Left lung (tissue), 10 donors: ENCODE data around the gene RASAL2. TPM values are rescaled to one million over a fixed set of nuclear protein-coding genes. Genes with fewer than 3 reads are reported as not detected.
A peak's percentile ranks its signal among the peaks of the same experiment; 100 is the strongest.
"Not testable (repeated sequence)": the region's sequence is repeated elsewhere in the genome, so short reads cannot be mapped to it uniquely, and the experiment has no call there.

ENCODE experiments used
- ATAC-seq: fragments of 200-7000 bp; cut with Tn5 transposase; one replicate; pipeline ENCODE4 v1.9.1; 2020; ENCODE audit warnings: moderate library complexity
- DNase-seq, 4 donors: peaks; one replicate each; pipeline ENCODE4 v3.0.0-alpha.2; 2013 to 2020
- H3K27ac ChIP-seq, 2 donors: fragments of 200-600 bp; sonication (generic) in 1 of 2; one replicate each; pipeline versions ENCODE4 v1.5.0 to v1.8.0; 2020 to 2021
- H3K27me3 ChIP-seq, 2 donors: fragments of 200-600 bp; sonication (generic) in 1 of 2; one replicate each; pipeline versions ENCODE4 v1.5.0 to v1.8.0; 2020 to 2021
- H3K36me3 ChIP-seq, 2 donors: fragments of 200-600 bp; sonication (generic) in 1 of 2; one replicate each; pipeline versions ENCODE4 v1.5.0 to v1.8.0; 2020 to 2021
- H3K4me1 ChIP-seq, 2 donors: fragments of 200-600 bp; one replicate each; pipeline ENCODE4 v1.8.0; 2021
- H3K4me3 ChIP-seq, 2 donors: fragments of 200-600 bp; sonication (generic) in 1 of 2; one replicate each; pipeline versions ENCODE4 v1.5.0 to v1.8.0; 2020 to 2021; ENCODE audit warnings: mild to moderate bottlenecking in 1 of 2
- H3K9me3 ChIP-seq, 2 donors: fragments of 200-600 bp; sonication (generic) in 1 of 2; one replicate each; pipeline versions ENCODE4 v1.5.0 to v1.8.0; 2020 to 2021
- intact Hi-C, 2 donors: fragments of 100-400 bp; cut with DNase I; formaldehyde crosslinking; loops; one replicate each; pipeline versions ENCODE4 v1.11.2 to v1.14.2; 2022
- polyA plus RNA-seq, 6 donors: library from polyadenylated mRNA; unstranded; fragments of 120-200 nt; gene quantifications; one replicate each; pipeline ENCODE4 v1.2.1, GENCODE V29; 2013; ENCODE audit not compliant: insufficient read length in 6 of 6
- total RNA-seq, 2 donors: library from RNA; stranded (reverse); fragmentation: NEBNext Ultra II Directional; extraction: Animal tissue kit (Norgen Biotek cat#: 25700); gene quantifications; one replicate each; pipeline ENCODE4 v1.2.1, GENCODE V29; 2021
- TF ChIP-seq, protein P1 (sequence below), 2 donors: fragments of 200-600 bp; sonication (generic) in 1 of 2; IDR thresholded peaks; one replicate each; pipeline versions ENCODE4 v1.5.0 to v1.8.0; 2021; ENCODE audit warnings: antibody characterized with exemption in 2 of 2
- donor health status: DM: no; HTN: yes; CAD: no.
- donor health status: DM: no; HTN: no; CAD: no.

RASAL2 gene
- total and polyA plus RNA-seq, 8 donors, result 26.4 to 35.6 (median 29.5) TPM

- intact Hi-C loops, result loop anchor here in 1 of 2 donors (10.0 kb wide), 1 partner anchor 188 kb away; the partner anchor contains the start of gene CLEC20A
Observed at GRCh38 chr1:178307264-178307663, 213.4 kb downstream of the RASAL2 start.

DNA sequence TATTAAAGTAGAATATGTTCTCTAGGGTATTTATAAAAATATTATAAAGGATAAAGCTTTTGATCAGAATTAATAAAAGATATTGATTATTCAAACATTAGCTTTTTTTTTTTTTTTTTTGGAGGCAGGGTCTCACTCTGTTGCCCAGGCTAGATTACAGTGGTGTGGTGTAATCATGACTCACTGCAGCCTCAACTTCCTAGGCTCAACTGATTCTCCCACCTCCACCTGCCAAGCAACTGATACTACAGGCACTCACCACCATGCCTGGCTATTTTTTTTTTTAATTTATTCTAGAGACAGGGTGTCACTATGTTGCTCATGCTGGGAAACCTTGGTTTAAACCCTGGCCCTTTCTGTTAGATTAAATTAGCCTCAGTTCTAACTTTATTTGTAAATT, 214.5 kb downstream of the RASAL2 start:
- H3K36me3 ChIP-seq, result no peaks in the 10 kb centered on the region
- DNase-seq, result no peak
- H3K9me3 ChIP-seq, result no peaks in the 10 kb centered on the region
- H3K4me3 ChIP-seq, result no peak overlapping the region
- no peak overlapping the region for H3K27ac ChIP-seq
- TF ChIP-seq, protein P1, sequence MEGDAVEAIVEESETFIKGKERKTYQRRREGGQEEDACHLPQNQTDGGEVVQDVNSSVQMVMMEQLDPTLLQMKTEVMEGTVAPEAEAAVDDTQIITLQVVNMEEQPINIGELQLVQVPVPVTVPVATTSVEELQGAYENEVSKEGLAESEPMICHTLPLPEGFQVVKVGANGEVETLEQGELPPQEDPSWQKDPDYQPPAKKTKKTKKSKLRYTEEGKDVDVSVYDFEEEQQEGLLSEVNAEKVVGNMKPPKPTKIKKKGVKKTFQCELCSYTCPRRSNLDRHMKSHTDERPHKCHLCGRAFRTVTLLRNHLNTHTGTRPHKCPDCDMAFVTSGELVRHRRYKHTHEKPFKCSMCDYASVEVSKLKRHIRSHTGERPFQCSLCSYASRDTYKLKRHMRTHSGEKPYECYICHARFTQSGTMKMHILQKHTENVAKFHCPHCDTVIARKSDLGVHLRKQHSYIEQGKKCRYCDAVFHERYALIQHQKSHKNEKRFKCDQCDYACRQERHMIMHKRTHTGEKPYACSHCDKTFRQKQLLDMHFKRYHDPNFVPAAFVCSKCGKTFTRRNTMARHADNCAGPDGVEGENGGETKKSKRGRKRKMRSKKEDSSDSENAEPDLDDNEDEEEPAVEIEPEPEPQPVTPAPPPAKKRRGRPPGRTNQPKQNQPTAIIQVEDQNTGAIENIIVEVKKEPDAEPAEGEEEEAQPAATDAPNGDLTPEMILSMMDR (IDR thresholded peaks at IDR 0.05), result no peak
- no peak for ATAC-seq
- intact Hi-C loops, result loop anchor here in 1 of 2 donors (10.0 kb wide), 1 partner anchor 186 kb away; the partner anchor contains the start of gene CLEC20A
- H3K4me1 ChIP-seq, result peaks cover 6 to 9% of the 10 kb centered on the region in 2 donors
- H3K27me3 ChIP-seq, result no peaks in the 10 kb centered on the region

More at GRCh38 chr1:178307264-178307663, 213.4 kb downstream of the RASAL2 start:
- Histone ChIP-seq H3K9me3 (no peaks in the 10 kb centered on the region), H3K27ac (no peak overlapping the region), H3K4me1 (peaks cover 6 to 9% of the 10 kb centered on the region in 2 donors), H3K36me3 (no peaks in the 10 kb centered on the region), H3K27me3 (no peaks in the 10 kb centered on the region), H3K4me3 (no peak overlapping the region)
- DNase-seq (no peak), ATAC-seq (no peak)
- TF ChIP-seq, protein P1 (IDR thresholded peaks at IDR 0.05), result no peak

DNA sequence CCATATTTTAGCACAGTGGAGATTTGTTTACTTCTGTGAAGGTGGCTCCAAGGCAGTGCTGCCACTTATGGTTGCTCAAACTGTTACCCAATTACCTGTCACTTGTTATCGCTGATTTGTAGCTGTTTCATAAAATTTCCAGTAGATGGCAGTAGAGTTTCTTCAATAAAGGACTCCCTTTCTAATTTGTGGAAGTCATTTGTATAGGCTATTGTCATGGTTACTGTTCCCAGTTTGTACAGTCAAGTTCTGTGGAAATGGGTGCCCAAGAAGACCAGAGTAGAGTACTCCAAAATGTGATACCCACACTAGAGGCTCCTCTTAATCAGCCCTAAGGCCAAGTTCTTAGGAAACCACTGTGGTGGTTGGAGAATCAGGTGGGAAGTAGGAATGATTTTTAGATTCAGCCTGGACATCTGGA, 216.8 kb downstream of the RASAL2 start:
- peaks cover 6 to 9% of the 10 kb centered on the region in 2 donors for H3K4me1 ChIP-seq
- ATAC-seq, result peak; percentile 97
- H3K36me3 ChIP-seq, result no peaks in the 10 kb centered on the region
- DNase-seq, result peak in 2 of 4 donors; percentile 60 to 74
- intact Hi-C loops, result no loop called here
- no peak overlapping the region for H3K4me3 ChIP-seq
- TF ChIP-seq, protein P1 (IDR thresholded peaks at IDR 0.05), result peak; percentile 61 to 69
- H3K9me3 ChIP-seq, result no peaks in the 10 kb centered on the region
- H3K27me3 ChIP-seq, result no peaks in the 10 kb centered on the region
- no peak overlapping the region for H3K27ac ChIP-seq

GRCh38 chr1:178311164-178311563, 217.3 kb downstream of the RASAL2 start:
- TF ChIP-seq, protein P1 (IDR thresholded peaks at IDR 0.05), result no peak
- H3K36me3 ChIP-seq, result no peaks in the 10 kb centered on the region
- H3K27me3 ChIP-seq, result no peaks in the 10 kb centered on the region
- no peaks in the 10 kb centered on the region for H3K9me3 ChIP-seq
- no peak for DNase-seq
- intact Hi-C loops, result no loop called here
- no peak overlapping the region for H3K4me3 ChIP-seq
- peak; percentile 50 for ATAC-seq
- peaks cover 6 to 9% of the 10 kb centered on the region in 2 donors for H3K4me1 ChIP-seq
- no peak overlapping the region for H3K27ac ChIP-seq

GRCh38 chr1:178320280-178320982, 226.5 kb downstream of the RASAL2 start:
- H3K27me3 ChIP-seq, H3K4me1 ChIP-seq, DNase-seq, H3K4me3 ChIP-seq, H3K27ac ChIP-seq, ATAC-seq, intact Hi-C loops, H3K36me3 ChIP-seq, H3K9me3 ChIP-seq: not testable (repeated sequence)
